ENCODE data around the gene ZNF444. TPM values are rescaled to one million over a fixed set of nuclear protein-coding genes. Genes with fewer than 3 reads are reported as not detected.
"Not testable (repeated sequence)": the region's sequence is repeated elsewhere in the genome, so short reads cannot be mapped to it uniquely, and the experiment has no call there.

Gene ZNF444
- polyA plus RNA-seq, 3 donors, result 2.7 to 6.9 (median 3.5) TPM

GRCh38 chr19:56209091-56209490 lies 68.0 kb downstream of the ZNF444 start:
- no peaks in the 10 kb centered on the region for H3K27me3 ChIP-seq (ENCODE audit: control insufficient read depth in 2 of 2, insufficient read depth in 2 of 2, low read length in 2 of 2)
- no peak overlapping the region for H3K4me3 Mint-ChIP-seq
- H3K27ac Mint-ChIP-seq, result no peak overlapping the region
- no peaks in the 10 kb centered on the region for H4K20me1 ChIP-seq (ENCODE audit: insufficient read depth, low read length)
- no peaks in the 10 kb centered on the region for H3K4me1 ChIP-seq (ENCODE audit: control insufficient read depth in 1 of 2, insufficient read depth in 2 of 2, low read length in 2 of 2)
- TF ChIP-seq CTCF (IDR thresholded peaks at IDR 0.05), result no peak
- peaks cover 0 to 5% (median 0%) of the 10 kb centered on the region in 7 donors for H3K9me3 Mint-ChIP-seq
- H3K27ac ChIP-seq (ENCODE audit: low read depth in 1 of 2, low read length in 2 of 2), result no peak overlapping the region
- no peak overlapping the region for H3K4me3 ChIP-seq (replicated peaks in 1 of 3; ENCODE audit: low read depth in 2 of 3, low read length in 3 of 3)
- no peak overlapping the region for H2AFZ ChIP-seq (ENCODE audit: insufficient read depth, low read depth, low read length, poor library complexity, severe bottlenecking)
- H3K36me3 ChIP-seq (replicated peaks in 1 of 2; ENCODE audit: control insufficient read depth in 1 of 2, insufficient read depth in 2 of 2, low read length in 2 of 2), result no peaks in the 10 kb centered on the region
- DNase-seq, result no peak
- no peaks in the 10 kb centered on the region for H3K4me1 Mint-ChIP-seq
- H3K36me3 Mint-ChIP-seq, result no peaks in the 10 kb centered on the region
- WGBS (ENCODE audit: insufficient coverage), result 97% methylated on average over 11 of the region's 12 CpGs
- peaks cover 2 to 15% (median 2%) of the 10 kb centered on the region in 3 donors for H3K27me3 Mint-ChIP-seq (ENCODE audit: low read depth in 3 of 3)
- H3K9me3 ChIP-seq (replicated peaks in 1 of 2; ENCODE audit: control insufficient read depth in 1 of 2, insufficient read depth in 1 of 2, low read length in 2 of 2), result no peaks in the 10 kb centered on the region
- H3K4me2 ChIP-seq (replicated peaks; ENCODE audit: extremely low read depth, low read length, poor library complexity, severe bottlenecking), result no peak overlapping the region
- H3K79me2 ChIP-seq (ENCODE audit: insufficient read depth, low read length), result no peaks in the 10 kb centered on the region
- intact Hi-C loops (cut with micrococcal nuclease), result no loop called here
- H3K9ac ChIP-seq (ENCODE audit: insufficient read depth, low read length, poor library complexity, severe bottlenecking), result no peak overlapping the region

- H3K27me3 ChIP-seq (ENCODE audit: control insufficient read depth in 2 of 2, insufficient read depth in 2 of 2, low read length in 2 of 2); H3K4me2 ChIP-seq (replicated peaks; ENCODE audit: extremely low read depth, low read length, poor library complexity, severe bottlenecking); H2AFZ ChIP-seq (ENCODE audit: insufficient read depth, low read depth, low read length, poor library complexity, severe bottlenecking); H3K79me2 ChIP-seq (ENCODE audit: insufficient read depth, low read length); H3K4me3 ChIP-seq (replicated peaks in 1 of 3; ENCODE audit: low read depth in 2 of 3, low read length in 3 of 3); H3K36me3 Mint-ChIP-seq; H3K27ac Mint-ChIP-seq; intact Hi-C loops (cut with micrococcal nuclease); H3K9me3 Mint-ChIP-seq; H3K9me3 ChIP-seq (replicated peaks in 1 of 2; ENCODE audit: control insufficient read depth in 1 of 2, insufficient read depth in 1 of 2, low read length in 2 of 2); H3K36me3 ChIP-seq (replicated peaks in 1 of 2; ENCODE audit: control insufficient read depth in 1 of 2, insufficient read depth in 2 of 2, low read length in 2 of 2); DNase-seq; H3K4me1 Mint-ChIP-seq; H4K20me1 ChIP-seq (ENCODE audit: insufficient read depth, low read length); H3K4me1 ChIP-seq (ENCODE audit: control insufficient read depth in 1 of 2, insufficient read depth in 2 of 2, low read length in 2 of 2); H3K9ac ChIP-seq (ENCODE audit: insufficient read depth, low read length, poor library complexity, severe bottlenecking); H3K4me3 Mint-ChIP-seq; H3K27ac ChIP-seq (ENCODE audit: low read depth in 1 of 2, low read length in 2 of 2): not testable (repeated sequence)
- WGBS (ENCODE audit: insufficient coverage), result 100% methylated on average over 2 of the region's 9 CpGs
- H3K27me3 Mint-ChIP-seq (ENCODE audit: low read depth in 3 of 3), result peaks cover 5 to 18% (median 7%) of the 10 kb centered on the region in 3 donors
Measured at GRCh38 chr19:56210036-56210435, 68.9 kb downstream of the ZNF444 start.

Small RNA genes within 50 kb of the gene (small RNA-seq; reads per million reads assigned to genes)
- gene AC024580.2 (ENCODE audit: insufficient read length, low read depth) (not detected), gene RF00019 (ENCODE audit: insufficient read length, low read depth) (not detected)

Other genes with a start within 250 kb of the ZNF444 start
- gene NLRP13, start 209.0 kb upstream of the ZNF444 start, polyA plus RNA-seq, result not detected
- gene NLRP8, start 193.5 kb upstream of the ZNF444 start, polyA plus RNA-seq, result not detected
- gene NLRP5, start 154.5 kb upstream of the ZNF444 start, polyA plus RNA-seq, result not detected
- gene ZNF787, start 20.0 kb upstream of the ZNF444 start, polyA plus RNA-seq, result 10 to 100 TPM in 1 of 3 donors, 1 to 10 TPM in 2; 1.2 to 16.2 (median 1.8) TPM
- not detected for gene GALP, start 34.7 kb downstream of the ZNF444 start, polyA plus RNA-seq
- gene ZSCAN5B, start 56.5 kb downstream of the ZNF444 start, polyA plus RNA-seq, result not detected
- not detected for gene ZSCAN5C, start 61.0 kb downstream of the ZNF444 start, polyA plus RNA-seq
- under 1 TPM; 0.25 to 0.70 (median 0.61) TPM for gene EDDM13, start 131.5 kb downstream of the ZNF444 start, polyA plus RNA-seq
- 10 to 100 TPM in 1 of 3 donors, 1 to 10 TPM in 2; 5.3 to 11.3 (median 6.3) TPM for gene ZSCAN5A, start 173.6 kb downstream of the ZNF444 start, polyA plus RNA-seq